CD1c-positive myeloid dendritic cell (primary cell): ENCODE measurements around the gene THSD4.
"Not testable (repeated sequence)": the region's sequence is repeated elsewhere in the genome, so short reads cannot be mapped to it uniquely, and the experiment has no call there.

Experiments used
- DNase-seq: peaks from one replicate; pipeline ENCODE4 v3.0.0-alpha.2; 2016; ENCODE audit errors: extremely low spot score

The THSD4 gene

GRCh38 chr15:71149646-71150557 lies 34.6 kb downstream of the THSD4 start:
- no peak for DNase-seq

GRCh38 chr15:71151081-71151480 lies 35.8 kb downstream of the THSD4 start:
- DNase-seq, result no peak

- DNase-seq, result no peak
Measured at GRCh38 chr15:71152542-71152941, 37.3 kb downstream of the THSD4 start.

- DNase-seq, result no peak
Measured at GRCh38 chr15:71153823-71154524, 38.7 kb downstream of the THSD4 start.

GRCh38 chr15:71154607-71155200 lies 39.4 kb downstream of the THSD4 start:
- no peak for DNase-seq

GRCh38 chr15:71155534-71155933 lies 40.3 kb downstream of the THSD4 start:
- no peak for DNase-seq

GRCh38 chr15:71160976-71161375 lies 45.7 kb downstream of the THSD4 start:
- DNase-seq, result no peak

- no peak for DNase-seq
Measured at GRCh38 chr15:71162309-71162708, 47.0 kb downstream of the THSD4 start.

- DNase-seq, result not testable (repeated sequence)
Measured at GRCh38 chr15:71164606-71165005, 49.3 kb downstream of the THSD4 start.

GRCh38 chr15:71167445-71168165 lies 52.3 kb downstream of the THSD4 start:
- no peak for DNase-seq

GRCh38 chr15:71168166-71168834 lies 53.0 kb downstream of the THSD4 start:
- no peak for DNase-seq

GRCh38 chr15:71170163-71170562 lies 54.9 kb downstream of the THSD4 start:
- DNase-seq, result no peak

GRCh38 chr15:71171195-71171594 lies 55.9 kb downstream of the THSD4 start:
- no peak for DNase-seq

GRCh38 chr15:71174360-71174759 lies 59.1 kb downstream of the THSD4 start:
- DNase-seq, result not testable (repeated sequence)

- DNase-seq, result no peak
Measured at GRCh38 chr15:71180986-71181853, 65.9 kb downstream of the THSD4 start.

GRCh38 chr15:71182522-71182921 lies 67.3 kb downstream of the THSD4 start:
- no peak for DNase-seq

GRCh38 chr15:71183063-71183462 lies 67.8 kb downstream of the THSD4 start:
- no peak for DNase-seq

- DNase-seq, result no peak
Measured at GRCh38 chr15:71185706-71186105, 70.4 kb downstream of the THSD4 start.

- DNase-seq, result no peak
Measured at GRCh38 chr15:71186267-71186666, 71.0 kb downstream of the THSD4 start.

- DNase-seq, result no peak
Measured at GRCh38 chr15:71187078-71187477, 71.8 kb downstream of the THSD4 start.
